IPS DF 6.9 (cell line): Measurements from ENCODE around the gene TMEM52B.
"Not testable (repeated sequence)": the region's sequence is repeated elsewhere in the genome, so short reads cannot be mapped to it uniquely, and the experiment has no call there.

ENCODE experiments used
- DNase-seq: peaks from one replicate; pipeline ENCODE4 v3.0.0-alpha.2; 2013; ENCODE audit warnings: low read depth, low spot score
- H3K27ac ChIP-seq: one replicate; pipeline ENCODE4 v1.5.1; 2013; ENCODE audit warnings: low read length, control low read depth
- H3K27me3 ChIP-seq: 2 replicates; pipeline ENCODE4 v1.6.1; 2013; ENCODE audit warnings: mild to moderate bottlenecking, low read length; ENCODE audit not compliant: control insufficient read depth, insufficient read depth
- H3K36me3 ChIP-seq: 2 replicates; pipeline ENCODE4 v1.6.1; 2013; ENCODE audit warnings: low read length; ENCODE audit not compliant: control insufficient read depth, insufficient read depth
- H3K4me1 ChIP-seq: 2 replicates; pipeline ENCODE4 v1.6.1; 2013; ENCODE audit warnings: low read length; ENCODE audit not compliant: control insufficient read depth, insufficient read depth
- H3K4me3 ChIP-seq: 2 replicates; pipeline ENCODE4 v1.5.1; 2013; ENCODE audit warnings: mild to moderate bottlenecking, low read length
- H3K9me3 ChIP-seq: 2 replicates; pipeline ENCODE4 v1.6.1; 2013; ENCODE audit warnings: low read length, inconsistent platforms; ENCODE audit not compliant: control insufficient read depth, insufficient read depth
- WGBS: extraction: QIAGEN DNeasy Blood & Tissue Kit; methylation state at CpG from one replicate; pipeline ENCODE4 v1.1.7; 2013; ENCODE audit warnings: mixed read lengths, missing lambda C conversion rate; ENCODE audit not compliant: insufficient read length, insufficient coverage; 5-methylcytosine and 5-hydroxymethylcytosine counted together

Gene TMEM52B

GRCh38 chr12:10189653-10190052 lies 10.8 kb downstream of the TMEM52B start:
- WGBS, result no CpG with 5 or more reads among the region's 5 CpGs
- Histone ChIP-seq H3K36me3 (no peaks in the 10 kb centered on the region), H3K9me3 (no peaks in the 10 kb centered on the region), H3K27ac (no peak overlapping the region), H3K27me3 (no peaks in the 10 kb centered on the region), H3K4me3 (no peak overlapping the region), H3K4me1 (peaks cover 1% of the 10 kb centered on the region; the same call in 1 of the 2 replicates)
- DNase-seq, result no peak

DNA sequence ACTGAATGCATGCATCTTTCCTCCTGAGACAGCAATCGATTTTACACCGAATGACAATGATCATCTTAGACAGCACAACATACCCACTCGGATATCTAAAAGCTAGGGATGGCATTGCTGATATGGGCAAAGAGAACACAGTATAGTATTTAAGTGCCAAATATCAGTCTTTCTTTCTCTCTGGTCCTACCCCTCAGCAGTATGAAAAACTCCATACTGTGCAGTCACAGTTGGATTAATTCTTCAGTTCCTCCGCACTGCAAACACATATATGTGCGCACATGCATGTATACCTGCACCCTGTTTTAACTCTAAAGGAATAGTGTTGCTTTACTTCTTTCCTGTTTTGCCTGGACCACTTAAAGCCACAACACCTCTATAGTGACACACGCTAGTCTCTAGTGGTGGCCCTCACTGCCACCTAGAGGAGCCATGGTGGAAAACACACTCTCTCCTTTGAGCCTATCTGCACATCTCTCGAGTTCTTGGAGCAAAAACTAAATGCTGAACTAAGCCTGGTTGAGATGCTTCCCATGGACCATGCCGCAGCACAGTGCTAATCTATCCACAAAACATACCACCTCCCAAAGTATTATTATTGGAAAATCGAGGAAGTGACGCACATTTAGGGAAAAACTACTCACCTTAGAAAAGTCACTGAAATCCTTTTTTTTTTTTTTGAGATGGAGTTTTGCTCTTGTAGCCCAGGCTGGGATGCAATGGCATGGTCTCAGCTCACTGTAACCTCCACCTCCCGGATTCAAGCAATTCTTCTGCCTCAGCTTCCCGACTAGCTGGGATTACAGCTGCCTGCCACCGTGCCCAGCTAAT lies 11.9 kb downstream of the TMEM52B start:
- Histone ChIP-seq H3K36me3 (no peaks in the 10 kb centered on the region), H3K27me3 (no peaks in the 10 kb centered on the region), H3K27ac (no peak overlapping the region), H3K4me1 (peaks cover 1% of the 10 kb centered on the region; the same call in 1 of the 2 replicates), H3K4me3 (no peak overlapping the region), H3K9me3 (no peaks in the 10 kb centered on the region)
- no CpG with 5 or more reads among the region's 13 CpGs for WGBS
- no peak for DNase-seq

GRCh38 chr12:10191865-10192264 lies 13.0 kb downstream of the TMEM52B start:
- WGBS, result no CpG with 5 or more reads among the region's 2 CpGs
- Histone ChIP-seq H3K27ac (no peak overlapping the region), H3K36me3 (no peaks in the 10 kb centered on the region), H3K4me1 (peaks cover 1% of the 10 kb centered on the region; the same call in 1 of the 2 replicates), H3K9me3 (no peaks in the 10 kb centered on the region), H3K4me3 (no peak overlapping the region), H3K27me3 (no peaks in the 10 kb centered on the region)
- DNase-seq, result no peak

DNA sequence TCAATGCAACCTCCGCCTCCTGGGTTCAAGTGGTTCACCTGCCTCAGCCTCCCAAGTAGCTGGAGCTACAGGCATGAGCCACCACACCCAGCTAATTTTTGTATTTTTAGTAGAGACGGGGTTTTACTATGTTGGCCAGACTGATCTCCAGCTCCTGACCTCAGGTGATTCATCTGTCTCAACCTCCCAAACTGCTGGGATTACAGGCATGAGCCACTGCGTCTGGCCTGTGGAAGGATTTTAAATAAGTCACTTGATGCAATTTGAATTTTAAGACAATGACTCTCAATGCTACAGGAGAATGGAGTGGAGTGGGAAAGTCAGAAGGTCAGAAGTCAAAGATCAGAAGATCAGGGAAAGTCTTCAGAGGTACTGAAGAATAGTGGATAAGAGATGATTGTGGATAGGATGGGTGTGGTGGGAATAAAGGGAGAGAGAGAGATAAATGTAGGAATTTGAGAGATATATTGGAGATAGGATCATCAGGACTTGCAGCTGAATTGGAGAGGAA lies 15.4 kb downstream of the TMEM52B start:
- Histone ChIP-seq H3K27me3 (no peaks in the 10 kb centered on the region), H3K27ac (no peak overlapping the region)

DNA sequence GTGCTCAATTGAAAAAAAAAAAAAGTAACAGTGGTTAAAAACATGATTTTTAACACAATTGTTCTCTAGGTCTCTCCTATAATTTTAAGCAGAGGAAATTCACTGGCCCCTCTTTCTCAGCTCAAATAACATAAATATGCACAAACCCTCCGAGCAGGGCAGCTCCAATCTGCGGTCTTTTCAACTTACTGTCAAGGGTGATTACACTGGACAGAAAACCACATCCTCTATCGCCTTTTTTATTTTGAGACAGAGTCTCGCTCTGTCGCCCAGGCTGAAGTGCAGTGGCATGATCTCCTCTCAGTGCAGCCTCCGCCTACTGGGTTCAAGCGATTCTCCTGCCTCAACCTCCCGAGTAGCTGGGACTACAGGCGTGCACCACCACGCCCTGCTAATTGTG lies 17.4 kb downstream of the TMEM52B start:
- Histone ChIP-seq H3K36me3 (no peaks in the 10 kb centered on the region), H3K9me3 (no peaks in the 10 kb centered on the region), H3K27ac (no peak overlapping the region), H3K4me1 (peaks cover 1% of the 10 kb centered on the region; the same call in 1 of the 2 replicates), H3K4me3 (no peak overlapping the region), H3K27me3 (no peaks in the 10 kb centered on the region)
- WGBS, result no CpG with 5 or more reads among the region's 10 CpGs
- no peak for DNase-seq

More for the DNA sequence above, 15.4 kb downstream of the TMEM52B start:
- Histone ChIP-seq H3K4me3 (no peak overlapping the region), H3K9me3 (no peaks in the 10 kb centered on the region), H3K4me1 (peaks cover 1% of the 10 kb centered on the region; the same call in 1 of the 2 replicates), H3K36me3 (no peaks in the 10 kb centered on the region)
- no peak for DNase-seq
- no CpG with 5 or more reads among the region's 3 CpGs for WGBS

DNA sequence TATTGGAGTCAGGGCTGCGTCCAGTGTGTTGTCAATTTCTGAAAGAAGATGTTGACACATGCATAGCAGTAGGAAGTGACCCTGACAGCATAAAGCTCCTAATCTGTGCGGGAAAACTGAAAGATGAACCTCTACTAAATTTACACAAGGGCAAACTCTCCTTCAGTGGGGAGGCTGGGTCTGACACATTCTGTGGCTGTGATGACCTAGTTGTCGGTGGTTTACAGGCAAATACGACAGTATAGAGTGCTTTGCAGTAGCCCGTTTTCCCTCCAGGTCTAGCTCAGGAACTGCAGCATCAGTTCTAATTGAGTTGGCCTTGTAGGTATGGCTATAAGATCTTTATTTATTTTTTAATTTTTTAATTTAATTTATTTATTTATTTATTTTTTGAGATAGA lies 19.0 kb downstream of the TMEM52B start:
- Histone ChIP-seq H3K27me3 (no peaks in the 10 kb centered on the region), H3K36me3 (no peaks in the 10 kb centered on the region), H3K4me1 (no peaks in the 10 kb centered on the region), H3K9me3 (no peaks in the 10 kb centered on the region), H3K27ac (no peak overlapping the region), H3K4me3 (no peak overlapping the region)
- DNase-seq, result no peak
- no CpG with 5 or more reads among the region's 5 CpGs for WGBS

- WGBS, result no CpG with 5 or more reads among the region's 2 CpGs
- not testable (repeated sequence) for H3K27me3 ChIP-seq, H3K9me3 ChIP-seq, H3K36me3 ChIP-seq, DNase-seq, H3K27ac ChIP-seq, H3K4me3 ChIP-seq, H3K4me1 ChIP-seq
Measured at GRCh38 chr12:10204495-10204894, 25.7 kb downstream of the TMEM52B start.

DNA sequence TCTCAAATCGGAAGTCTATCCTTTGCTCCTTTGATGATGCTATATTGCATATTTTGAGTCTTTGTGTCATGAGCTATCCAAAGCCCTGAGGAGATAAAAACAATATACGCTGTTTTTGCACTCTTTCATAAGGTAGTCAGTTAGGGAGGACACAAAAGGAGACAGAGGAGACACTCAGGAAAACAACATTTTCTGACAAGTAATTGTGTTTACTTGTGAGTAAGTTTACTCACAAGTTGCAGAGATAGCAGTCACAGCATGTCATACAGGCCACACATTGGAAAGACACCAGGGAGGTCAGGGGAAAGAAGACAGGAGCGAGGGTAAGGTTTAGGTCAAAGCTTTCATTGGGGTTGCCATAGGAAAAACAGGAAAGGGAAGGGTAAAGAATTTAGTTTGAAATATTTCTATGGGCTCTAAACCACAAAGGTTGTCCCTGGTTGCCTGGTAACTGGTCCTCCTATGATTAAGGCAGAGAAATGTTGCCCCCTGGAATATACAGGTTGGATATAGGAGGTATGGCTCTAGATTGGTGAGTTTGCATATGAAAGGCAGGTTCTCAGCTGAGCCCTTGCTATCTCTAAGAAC lies 26.5 kb downstream of the TMEM52B start:
- Histone ChIP-seq H3K4me3 (no peak overlapping the region), H3K27me3 (no peaks in the 10 kb centered on the region), H3K4me1 (no peaks in the 10 kb centered on the region; the same call in 1 of the 2 replicates), H3K9me3 (no peaks in the 10 kb centered on the region), H3K36me3 (no peaks in the 10 kb centered on the region), H3K27ac (no peak overlapping the region)
- WGBS, result no CpG with 5 or more reads among the region's 3 CpGs
- no peak for DNase-seq

GRCh38 chr12:10207136-10207535 lies 28.3 kb downstream of the TMEM52B start:
- Histone ChIP-seq H3K4me1 (no peaks in the 10 kb centered on the region; the same call in 1 of the 2 replicates), H3K27ac (no peak overlapping the region), H3K4me3 (no peak overlapping the region), H3K9me3 (no peaks in the 10 kb centered on the region), H3K36me3 (no peaks in the 10 kb centered on the region), H3K27me3 (no peaks in the 10 kb centered on the region)
- no CpG with 5 or more reads among the region's 2 CpGs for WGBS
- DNase-seq, result no peak

- Histone ChIP-seq H3K4me1 (peaks cover 3% of the 10 kb centered on the region; the same call in 1 of the 2 replicates), H3K36me3 (no peaks in the 10 kb centered on the region), H3K9me3 (no peaks in the 10 kb centered on the region), H3K4me3 (no peak overlapping the region), H3K27ac (no peak overlapping the region), H3K27me3 (no peaks in the 10 kb centered on the region)
- no peak for DNase-seq
- WGBS, result no CpG with 5 or more reads among the region's 15 CpGs
Measured at GRCh38 chr12:10210225-10210624, 31.4 kb downstream of the TMEM52B start.
